Hepatocyte (in vitro differentiated cells): ENCODE results near the gene FCRLA. TPM values are rescaled to one million over a fixed set of nuclear protein-coding genes. Genes with fewer than 3 reads are reported as not detected.

Experiments used
- DNase-seq: peaks from one replicate; pipeline ENCODE4 v3.0.0-alpha.2; 2016; ENCODE audit warnings: low spot score
- H2AFZ ChIP-seq: fragments of 200-600 bp; sonication (generic); 2 replicates; pipeline ENCODE4 v1.6.0; 2016; ENCODE audit warnings: antibody characterized with exemption, mild to moderate bottlenecking
- H3K27ac ChIP-seq: fragments of 200-600 bp; sonication (generic); 2 replicates; pipeline ENCODE4 v1.5.1; 2016; ENCODE audit warnings: mild to moderate bottlenecking
- H3K27me3 ChIP-seq: fragments of 200-600 bp; sonication (generic); 2 replicates; pipeline ENCODE4 v1.6.1; 2016
- H3K36me3 ChIP-seq: fragments of 200-600 bp; sonication (generic); replicated peaks from 2 replicates; pipeline ENCODE4 v1.5.1; 2016; ENCODE audit warnings: low read depth; ENCODE audit not compliant: insufficient read depth
- H3K4me1 ChIP-seq: fragments of 200-600 bp; sonication (generic); 2 replicates; pipeline ENCODE4 v1.5.1; 2016; ENCODE audit warnings: mild to moderate bottlenecking, moderate library complexity; ENCODE audit not compliant: insufficient read depth
- H3K4me2 ChIP-seq: fragments of 200-600 bp; sonication (generic); 2 replicates; pipeline ENCODE4 v1.6.0; 2016
- H3K4me3 ChIP-seq: fragments of 200-600 bp; sonication (generic); 2 replicates; pipeline ENCODE4 v1.5.1; 2016; ENCODE audit warnings: mild to moderate bottlenecking
- H3K79me2 ChIP-seq: fragments of 200-600 bp; sonication (generic); 2 replicates; pipeline ENCODE4 v1.6.0; 2017; ENCODE audit warnings: mild to moderate bottlenecking
- H3K9me2 ChIP-seq: fragments of 200-600 bp; sonication (generic); replicated peaks from 2 replicates; pipeline ENCODE4 v1.6.0; 2017; ENCODE audit warnings: mild to moderate bottlenecking; ENCODE audit not compliant: insufficient read depth
- H3K9me3 ChIP-seq: fragments of 200-600 bp; sonication (generic); 2 replicates; pipeline ENCODE4 v1.5.1; 2016; ENCODE audit warnings: low read depth, mild to moderate bottlenecking
- H4K20me1 ChIP-seq: fragments of 200-600 bp; sonication (generic); 2 replicates; pipeline ENCODE4 v1.6.0; 2016; ENCODE audit warnings: mild to moderate bottlenecking; ENCODE audit not compliant: insufficient read depth, poor library complexity, severe bottlenecking
- CTCF ChIP-seq: fragments of 200-600 bp; sonication (generic); IDR thresholded peaks from 2 replicates; pipeline ENCODE4 v1.5.1; 2016; ENCODE audit warnings: antibody characterized with exemption, mild to moderate bottlenecking; ENCODE audit not compliant: poor library complexity
- EZH2 ChIP-seq: fragments of 200-600 bp; sonication (generic); IDR thresholded peaks from 2 replicates; pipeline ENCODE4 v1.6.1; 2016; ENCODE audit warnings: antibody characterized with exemption, mild to moderate bottlenecking, borderline replicate concordance
- EZH2phosphoT487 ChIP-seq: fragments of 200-600 bp; sonication (generic); IDR thresholded peaks from one replicate; pipeline ENCODE4 v1.6.1; 2018; ENCODE audit warnings: antibody characterized with exemption, mild to moderate bottlenecking, low read depth, moderate library complexity; ENCODE audit not compliant: unreplicated experiment, severe bottlenecking
- WGBS: methylation state at CpG from one replicate; pipeline ENCODE4 v1.1.6; 2016; ENCODE audit warnings: low lambda C conversion rate; ENCODE audit errors: missing lambda C conversion rate; 5-methylcytosine and 5-hydroxymethylcytosine counted together
- polyA plus RNA-seq: library from polyadenylated mRNA; unstranded; fragments of >200 nt; fragmentation: Nextera tagmentation; extraction: Ambion mirVana; gene quantifications from 2 replicates; pipeline ENCODE4 v1.2.1, GENCODE V29; 2016
- total RNA-seq: library from RNA; depleted of rRNA; stranded (reverse); fragments of >200 nt; gene quantifications from 2 replicates; pipeline ENCODE4 v1.2.3, GENCODE V29; 2014

Gene FCRLA
- total and polyA plus RNA-seq, 2 experiments from 2014 or later = 0.31 to 3.0 TPM

DNA sequence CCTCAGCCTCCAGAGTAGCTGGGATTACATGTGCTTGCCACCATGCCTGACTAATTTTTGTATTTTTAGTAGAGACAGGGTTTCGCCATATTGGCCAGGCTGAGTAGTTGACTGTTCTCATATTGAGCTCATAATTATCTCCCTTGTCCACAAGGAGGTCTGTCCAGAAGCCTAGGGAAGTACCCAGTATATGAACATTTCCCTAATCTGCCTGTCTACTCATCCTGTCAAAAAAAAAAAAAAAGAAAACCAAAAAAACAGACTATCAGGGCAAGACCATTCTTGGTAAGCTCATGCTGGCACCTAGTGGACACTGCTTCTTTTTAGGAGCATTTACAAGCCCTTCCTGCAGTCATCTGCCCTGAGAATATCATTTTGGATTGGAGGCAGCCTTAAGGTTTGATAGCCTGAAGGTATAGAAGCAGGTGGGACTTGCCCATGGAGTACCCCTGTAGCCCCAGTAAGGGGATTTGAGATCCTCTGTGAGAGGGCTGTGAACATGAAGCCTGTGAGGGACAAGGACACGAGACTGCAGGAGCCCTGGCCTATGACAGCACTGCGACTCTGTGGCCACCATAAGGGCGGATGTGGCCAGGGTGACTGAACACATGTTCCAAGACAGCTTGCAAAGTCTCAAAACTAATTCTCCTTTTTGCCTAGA lies 31.7 kb downstream of the FCRLA start:
- WGBS = 96% methylated on average over 4 of the region's 4 CpGs
- DNase-seq = peak; percentile 50

GRCh38 chr1:161739865-161740566 lies 33.0 kb downstream of the FCRLA start:
- 80% methylated on average over 8 of the region's 8 CpGs for WGBS
- H3K4me2 ChIP-seq = no peak overlapping the region
- no peaks in the 10 kb centered on the region for H3K79me2 ChIP-seq
- no peak overlapping the region for H2AFZ ChIP-seq
- H3K27ac ChIP-seq = no peak overlapping the region
- H3K36me3 ChIP-seq = no peaks in the 10 kb centered on the region
- no peaks in the 10 kb centered on the region for H3K4me1 ChIP-seq
- no peaks in the 10 kb centered on the region for H3K9me3 ChIP-seq
- H3K27me3 ChIP-seq = no peaks in the 10 kb centered on the region
- H3K9me2 ChIP-seq = no peaks in the 10 kb centered on the region
- no peak overlapping the region for H3K4me3 ChIP-seq
- TF ChIP-seq CTCF (no peak), EZH2phosphoT487 (no peak), EZH2 (no peak)
- no peak for DNase-seq
- H4K20me1 ChIP-seq = no peaks in the 10 kb centered on the region

More for the DNA sequence above, 31.7 kb downstream of the FCRLA start:
- Histone ChIP-seq H3K4me2 (no peak overlapping the region), H3K9me2 (no peaks in the 10 kb centered on the region), H2AFZ (no peak overlapping the region), H3K79me2 (no peaks in the 10 kb centered on the region), H3K27me3 (no peaks in the 10 kb centered on the region), H3K9me3 (no peaks in the 10 kb centered on the region), H3K4me1 (no peaks in the 10 kb centered on the region), H4K20me1 (no peaks in the 10 kb centered on the region), H3K27ac (no peak overlapping the region), H3K36me3 (no peaks in the 10 kb centered on the region), H3K4me3 (no peak overlapping the region)
- TF ChIP-seq CTCF = peak; percentile 43
- no peak for TF ChIP-seq EZH2phosphoT487
- no peak for TF ChIP-seq EZH2

DNA sequence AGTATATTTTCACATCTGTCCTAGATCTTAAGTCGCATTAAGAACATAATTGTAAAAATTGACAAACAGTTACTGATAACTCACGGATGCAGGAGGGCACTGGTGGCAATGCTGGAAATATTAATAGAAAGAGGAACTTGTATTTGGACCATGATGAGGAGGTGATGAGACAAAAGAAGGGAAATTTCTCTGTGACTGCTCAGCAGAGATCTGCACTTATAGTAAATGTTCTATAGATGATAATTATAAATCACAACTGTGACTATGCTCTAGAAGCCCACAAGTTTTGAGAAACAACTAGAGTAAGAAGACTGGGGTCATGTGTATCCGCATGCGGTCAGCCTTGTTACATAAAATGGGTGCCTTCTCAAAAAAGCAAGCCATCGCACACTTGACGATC lies 33.9 kb downstream of the FCRLA start:
- no peaks in the 10 kb centered on the region for H3K36me3 ChIP-seq
- H3K27ac ChIP-seq = no peak overlapping the region
- 90% methylated on average over 6 of the region's 6 CpGs for WGBS

More for the DNA sequence above, 33.9 kb downstream of the FCRLA start:
- no peaks in the 10 kb centered on the region for H4K20me1 ChIP-seq
- H3K27me3 ChIP-seq = no peaks in the 10 kb centered on the region
- no peak for DNase-seq
- no peak overlapping the region for H2AFZ ChIP-seq
- H3K9me2 ChIP-seq = no peaks in the 10 kb centered on the region
- no peaks in the 10 kb centered on the region for H3K4me1 ChIP-seq
- no peak overlapping the region for H3K4me2 ChIP-seq
- no peak overlapping the region for H3K4me3 ChIP-seq
- no peaks in the 10 kb centered on the region for H3K9me3 ChIP-seq
- no peaks in the 10 kb centered on the region for H3K79me2 ChIP-seq
- TF ChIP-seq EZH2phosphoT487 (no peak), CTCF (no peak), EZH2 (no peak)
